ENCODE data around the gene PAH. TPM values are rescaled to one million over a fixed set of nuclear protein-coding genes. Genes with fewer than 3 reads are reported as not detected.
A peak's percentile ranks its signal among the peaks of the same experiment; 100 is the strongest.

Gene PAH
- total RNA-seq, 6 experiments from 2014 or later: 873 to 2,034 (median 1,035) TPM

GRCh38 chr12:102927220-102927619 lies 10.2 kb upstream of the PAH start:
- H3K4me3 ChIP-seq: no peak overlapping the region
- peaks cover 0 to 29% (median 8%) of the 10 kb centered on the region in 4 donors for H3K4me1 ChIP-seq
- no peaks in the 10 kb centered on the region for H3K9me3 ChIP-seq
- H3K36me3 ChIP-seq: no peaks in the 10 kb centered on the region
- H3K27me3 ChIP-seq: no peaks in the 10 kb centered on the region
- intact Hi-C loops (cut with DNase I): no loop called here
- H3K27ac ChIP-seq: no peak overlapping the region
- no peak for DNase-seq
- no peak for TF ChIP-seq CTCF (IDR thresholded peaks at IDR 0.05)
- no peak for TF ChIP-seq POLR2A (IDR thresholded peaks at IDR 0.05)
- peak in 1 of 4 donors; percentile 33 for ATAC-seq

GRCh38 chr12:102921240-102921639 lies 4.2 kb upstream of the PAH start:
- H3K36me3 ChIP-seq: no peaks in the 10 kb centered on the region
- no peaks in the 10 kb centered on the region for H3K9me3 ChIP-seq
- DNase-seq (no peak), ATAC-seq (peak in 3 of 4 donors; percentile 14 to 40 (median 29))
- peaks cover 0 to 64% (median 25%) of the 10 kb centered on the region in 4 donors for H3K4me1 ChIP-seq
- H3K27ac ChIP-seq: peak overlapping the region; percentile 24 to 99 (median 95)
- no peaks in the 10 kb centered on the region for H3K27me3 ChIP-seq
- no peak overlapping the region for H3K4me3 ChIP-seq
- no peak for TF ChIP-seq CTCF (IDR thresholded peaks at IDR 0.05)
- no peak for TF ChIP-seq POLR2A (IDR thresholded peaks at IDR 0.05)
- intact Hi-C loops (cut with DNase I): no loop called here

- peak; percentile 11 to 60 (median 26) for ATAC-seq
- Histone ChIP-seq H3K4me3 (no peak overlapping the region), H3K27me3 (no peaks in the 10 kb centered on the region), H3K27ac (peak overlapping the region; percentile 24 to 99 (median 95)), H3K36me3 (no peaks in the 10 kb centered on the region), H3K4me1 (peaks cover 0 to 64% (median 25%) of the 10 kb centered on the region in 4 donors), H3K9me3 (no peaks in the 10 kb centered on the region)
- intact Hi-C loops (cut with DNase I): no loop called here
- TF ChIP-seq POLR2A (IDR thresholded peaks at IDR 0.05): no peak
- no peak for DNase-seq
Observed at GRCh38 chr12:102920271-102920670, 3.2 kb upstream of the PAH start.

GRCh38 chr12:102918840-102919239 lies 1.8 kb upstream of the PAH start:
- H3K27me3 ChIP-seq: no peaks in the 10 kb centered on the region
- TF ChIP-seq CTCF (IDR thresholded peaks at IDR 0.05) (no peak), POLR2A (IDR thresholded peaks at IDR 0.05) (no peak)
- H3K9me3 ChIP-seq: no peaks in the 10 kb centered on the region
- DNase-seq (no peak), ATAC-seq (no peak)
- WGBS (ENCODE audit: insufficient coverage, low coverage, low lambda C conversion rate, missing lambda C conversion rate): 38% methylated on average over 2 of the region's 2 CpGs
- peaks cover 0 to 5% (median 0%) of the 10 kb centered on the region in 4 donors for H3K36me3 ChIP-seq
- H3K4me1 ChIP-seq: peaks cover 0 to 49% (median 19%) of the 10 kb centered on the region in 4 donors
- intact Hi-C loops (cut with DNase I): no loop called here
- no peak overlapping the region for H3K4me3 ChIP-seq
- H3K27ac ChIP-seq: peak overlapping the region in 2 of 3 donors; percentile 95 to 99

- intact Hi-C loops (cut with DNase I): no loop called here
- Histone ChIP-seq H3K27me3 (no peaks in the 10 kb centered on the region), H3K36me3 (peaks cover 0 to 26% (median 5%) of the 10 kb centered on the region in 4 donors), H3K9me3 (no peaks in the 10 kb centered on the region), H3K27ac (peak overlapping the region; percentile 88 to 99 (median 95)), H3K4me1 (peaks cover 0 to 42% (median 20%) of the 10 kb centered on the region in 4 donors), H3K4me3 (peak overlapping the region; percentile 38 to 81 (median 81))
- TF ChIP-seq POLR2A (IDR thresholded peaks at IDR 0.05): no peak
- TF ChIP-seq CTCF (IDR thresholded peaks at IDR 0.05): no peak
- 23% methylated on average over 5 of the region's 5 CpGs for WGBS (ENCODE audit: insufficient coverage, low coverage, low lambda C conversion rate, missing lambda C conversion rate)
- DNase-seq (no peak), ATAC-seq (no peak)
Observed at GRCh38 chr12:102916252-102917025, 605 bp downstream of the PAH start.

Data from right lobe of liver (tissue), 6 donors.